Tibial nerve (tissue), 4 donors: ENCODE measurements around the gene ASXL1. TPM values are rescaled to one million over a fixed set of nuclear protein-coding genes. Genes with fewer than 3 reads are reported as not detected.

Source experiments
- DNase-seq, 2 donors: peaks; one replicate each; pipeline ENCODE4 v3.0.0-alpha.2; 2019; ENCODE audit warnings: low spot score in 2 of 2
- H3K27ac ChIP-seq, 4 donors: fragments of 200-600 bp; sonication (generic) in 3 of 4; one replicate each; pipeline ENCODE4 v1.5.1; 2017 to 2019; ENCODE audit warnings: mild to moderate bottlenecking in 1 of 4
- H3K27me3 ChIP-seq, 2 donors: fragments of 200-600 bp; sonication (generic) in 1 of 2; one replicate each; pipeline versions ENCODE4 v1.5.1 to v1.6.0; 2017 to 2019
- H3K36me3 ChIP-seq, 3 donors: fragments of 200-600 bp; sonication (generic); one replicate each; pipeline ENCODE4 v1.5.1; 2018 to 2019
- H3K4me1 ChIP-seq, 4 donors: fragments of 200-600 bp; sonication (generic) in 3 of 4; one replicate each; pipeline ENCODE4 v1.5.1; 2017 to 2019
- H3K4me3 ChIP-seq, 4 donors: fragments of 200-600 bp; sonication (generic) in 3 of 4; one replicate each; pipeline ENCODE4 v1.5.1; 2017 to 2019; ENCODE audit warnings: mild to moderate bottlenecking in 1 of 4, moderate library complexity in 1 of 4
- H3K9me3 ChIP-seq, 4 donors: fragments of 200-600 bp; sonication (generic) in 3 of 4; one replicate each; pipeline ENCODE4 v1.5.1; 2017 to 2019
- EP300 ChIP-seq, 2 donors: sonication (generic); formaldehyde crosslinking; IDR thresholded peaks; one replicate each; pipeline ENCODE4 v1.6.1; 2017; ENCODE audit warnings: antibody characterized with exemption in 2 of 2, mild to moderate bottlenecking in 1 of 2
- POLR2A ChIP-seq, 2 donors: fragments of 450-650 bp; IDR thresholded peaks; one replicate each; pipeline ENCODE4 v1.6.1; 2017; ENCODE audit warnings: antibody characterized with exemption in 2 of 2, mild to moderate bottlenecking in 2 of 2, moderate library complexity in 2 of 2
- WGBS, 2 donors: methylation state at CpG; one replicate each; pipeline ENCODE4 v1.1.5; 2018; 5-methylcytosine and 5-hydroxymethylcytosine counted together
- total RNA-seq, 4 donors: library from RNA; depleted of rRNA; stranded (reverse); fragments of >200 nt; gene quantifications; one replicate each; pipeline ENCODE4 v1.1.0, GENCODE V29; 2016
- TF ChIP-seq, protein P1 (sequence below), 5 experiments: fragments of 200-600 bp in 3 of 5; fragments of 450-650 bp in 2 of 5; sonication (generic) in 3 of 5; IDR thresholded peaks; one replicate each; pipeline ENCODE4 v1.5.1; 2016 to 2019; ENCODE audit warnings: antibody characterized with exemption in 5 of 5, mild to moderate bottlenecking in 3 of 5, moderate library complexity in 2 of 5

Gene ASXL1
- total RNA-seq, 4 donors from 2014 or later = 108 to 194 (median 138) TPM

- no peaks in the 10 kb centered on the region for H3K27me3 ChIP-seq
- no peaks in the 10 kb centered on the region for H3K9me3 ChIP-seq
- H3K4me1 ChIP-seq = peaks cover 0 to 71% (median 19%) of the 10 kb centered on the region in 4 donors
- H3K36me3 ChIP-seq = peaks cover 0 to 78% (median 18%) of the 10 kb centered on the region in 3 donors
- peak overlapping the region in 2 of 4 donors; percentile 44 to 57 for H3K27ac ChIP-seq
- TF ChIP-seq POLR2A (IDR thresholded peaks at IDR 0.05) (no peak), EP300 (IDR thresholded peaks at IDR 0.05) (no peak)
- TF ChIP-seq, protein P1, sequence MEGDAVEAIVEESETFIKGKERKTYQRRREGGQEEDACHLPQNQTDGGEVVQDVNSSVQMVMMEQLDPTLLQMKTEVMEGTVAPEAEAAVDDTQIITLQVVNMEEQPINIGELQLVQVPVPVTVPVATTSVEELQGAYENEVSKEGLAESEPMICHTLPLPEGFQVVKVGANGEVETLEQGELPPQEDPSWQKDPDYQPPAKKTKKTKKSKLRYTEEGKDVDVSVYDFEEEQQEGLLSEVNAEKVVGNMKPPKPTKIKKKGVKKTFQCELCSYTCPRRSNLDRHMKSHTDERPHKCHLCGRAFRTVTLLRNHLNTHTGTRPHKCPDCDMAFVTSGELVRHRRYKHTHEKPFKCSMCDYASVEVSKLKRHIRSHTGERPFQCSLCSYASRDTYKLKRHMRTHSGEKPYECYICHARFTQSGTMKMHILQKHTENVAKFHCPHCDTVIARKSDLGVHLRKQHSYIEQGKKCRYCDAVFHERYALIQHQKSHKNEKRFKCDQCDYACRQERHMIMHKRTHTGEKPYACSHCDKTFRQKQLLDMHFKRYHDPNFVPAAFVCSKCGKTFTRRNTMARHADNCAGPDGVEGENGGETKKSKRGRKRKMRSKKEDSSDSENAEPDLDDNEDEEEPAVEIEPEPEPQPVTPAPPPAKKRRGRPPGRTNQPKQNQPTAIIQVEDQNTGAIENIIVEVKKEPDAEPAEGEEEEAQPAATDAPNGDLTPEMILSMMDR (IDR thresholded peaks at IDR 0.05) = no peak
- 49 to 56% methylated on average over 12 to 13 of the region's 13 CpGs for WGBS, 2 donors
- H3K4me3 ChIP-seq = no peak overlapping the region
- DNase-seq = no peak
Observed at GRCh38 chr20:32448306-32449056, 90.3 kb downstream of the ASXL1 start.

- no peak for TF ChIP-seq POLR2A (IDR thresholded peaks at IDR 0.05)
- no peak for TF ChIP-seq EP300 (IDR thresholded peaks at IDR 0.05)
- TF ChIP-seq, protein P1 (IDR thresholded peaks at IDR 0.05) = no peak
- H3K4me3 ChIP-seq = no peak overlapping the region
- 66 to 70% methylated on average over 9 of the region's 9 CpGs for WGBS, 2 donors
- no peaks in the 10 kb centered on the region for H3K9me3 ChIP-seq
- H3K27ac ChIP-seq = peak overlapping the region in 2 of 4 donors; percentile 44 to 57
- H3K4me1 ChIP-seq = peaks cover 0 to 63% (median 18%) of the 10 kb centered on the region in 4 donors
- H3K27me3 ChIP-seq = no peaks in the 10 kb centered on the region
- DNase-seq = no peak
- H3K36me3 ChIP-seq = peaks cover 0 to 82% (median 18%) of the 10 kb centered on the region in 3 donors
Observed at GRCh38 chr20:32449057-32449889, 91.1 kb downstream of the ASXL1 start.

- Histone ChIP-seq H3K27me3 (no peaks in the 10 kb centered on the region), H3K4me1 (peaks cover 0 to 63% (median 18%) of the 10 kb centered on the region in 4 donors), H3K4me3 (no peak overlapping the region), H3K36me3 (peaks cover 0 to 89% (median 18%) of the 10 kb centered on the region in 3 donors), H3K27ac (peak overlapping the region in 2 of 4 donors; percentile 44 to 57), H3K9me3 (no peaks in the 10 kb centered on the region)
- TF ChIP-seq, protein P1 (IDR thresholded peaks at IDR 0.05) = no peak
- TF ChIP-seq EP300 (IDR thresholded peaks at IDR 0.05) = no peak
- no peak for TF ChIP-seq POLR2A (IDR thresholded peaks at IDR 0.05)
- DNase-seq = no peak
- WGBS, 2 donors = 40 to 44% methylated on average over 7 to 8 of the region's 8 CpGs
Observed at GRCh38 chr20:32449890-32450401, 91.8 kb downstream of the ASXL1 start.

DNA sequence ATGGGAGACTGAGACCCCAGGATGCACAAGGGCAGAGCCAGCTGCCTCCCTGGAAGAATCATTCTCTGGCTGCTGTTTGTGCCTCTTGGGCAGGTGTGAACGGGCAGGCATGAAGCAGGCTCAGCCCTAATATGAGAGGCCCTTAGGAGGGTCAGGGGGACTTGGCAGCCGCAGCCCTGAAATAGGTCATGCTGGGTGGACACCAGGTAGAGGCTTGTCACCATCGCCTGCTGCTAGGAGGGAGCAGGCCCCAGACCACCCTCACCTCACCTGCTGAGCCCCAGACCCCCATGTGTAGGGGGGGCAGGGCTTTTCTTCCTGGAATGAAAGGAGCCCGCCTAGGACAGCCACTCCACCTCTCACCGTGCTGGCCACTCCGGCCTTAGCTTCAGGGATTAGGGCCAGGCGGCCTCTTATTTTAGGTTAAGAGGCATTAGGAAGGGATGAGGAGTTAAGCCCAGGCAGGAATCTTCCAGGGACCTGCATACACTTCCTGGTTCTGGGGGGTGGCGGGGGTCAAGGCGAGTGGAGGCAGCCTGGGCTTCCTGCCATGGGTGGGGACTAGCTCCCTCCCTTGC, 92.4 kb downstream of the ASXL1 start:
- H3K4me1 ChIP-seq = peaks cover 0 to 62% (median 17%) of the 10 kb centered on the region in 4 donors
- no peak overlapping the region for H3K4me3 ChIP-seq
- TF ChIP-seq POLR2A (IDR thresholded peaks at IDR 0.05) (no peak), EP300 (IDR thresholded peaks at IDR 0.05) (no peak)
- TF ChIP-seq, protein P1 (IDR thresholded peaks at IDR 0.05) = no peak
- H3K36me3 ChIP-seq = peaks cover 0 to 93% (median 18%) of the 10 kb centered on the region in 3 donors
- peak overlapping the region in 2 of 4 donors; percentile 44 to 57 for H3K27ac ChIP-seq
- no peaks in the 10 kb centered on the region for H3K9me3 ChIP-seq
- WGBS, 2 donors = 62 to 66% methylated on average over 9 of the region's 9 CpGs
- no peaks in the 10 kb centered on the region for H3K27me3 ChIP-seq
- no peak for DNase-seq
